Islet precursor cell (in vitro differentiated cells): ENCODE results near the gene FCRL5.
"Not testable (repeated sequence)": the region's sequence is repeated elsewhere in the genome, so short reads cannot be mapped to it uniquely, and the experiment has no call there.

Experiments used
- DNase-seq: peaks from one replicate; pipeline ENCODE4 v3.0.0-alpha.2; 2018

The FCRL5 gene

GRCh38 chr1:157551694-157552693 is at the start of gene FCRL5:
Gene FCRL5, minus strand, starts transcription at chr1:157552515. Its CDS starts 153 bp downstream, at chr1:157552362.
- no peak for DNase-seq

GRCh38 chr1:157600236-157600635 is 47.9 kb upstream of the FCRL5 start:
- DNase-seq = no peak

- no peak for DNase-seq
Measured at GRCh38 chr1:157597959-157598667, 45.8 kb upstream of the FCRL5 start, which contains the start of gene FCRL4. Gene FCRL4, minus strand, starts transcription at chr1:157598085. Its CDS starts 141 bp downstream, at chr1:157597944.

- no peak for DNase-seq
Measured at GRCh38 chr1:157596384-157596783, 44.1 kb upstream of the FCRL5 start.

- DNase-seq = no peak
Measured at GRCh38 chr1:157595356-157595755, 43.0 kb upstream of the FCRL5 start.

GRCh38 chr1:157585984-157586383 is 33.7 kb upstream of the FCRL5 start:
- no peak for DNase-seq

GRCh38 chr1:157584503-157584902 is 32.2 kb upstream of the FCRL5 start:
- DNase-seq = no peak

- DNase-seq = no peak
Measured at GRCh38 chr1:157580828-157581210, 28.5 kb upstream of the FCRL5 start.

- peak; percentile 77 for DNase-seq
Measured at GRCh38 chr1:157580179-157580827, 28.0 kb upstream of the FCRL5 start.

GRCh38 chr1:157577420-157577819 is 25.1 kb upstream of the FCRL5 start:
- DNase-seq = no peak

- no peak for DNase-seq
Measured at GRCh38 chr1:157575744-157576143, 23.4 kb upstream of the FCRL5 start.

- no peak for DNase-seq
Measured at GRCh38 chr1:157574836-157575235, 22.5 kb upstream of the FCRL5 start.

- DNase-seq = no peak
Measured at GRCh38 chr1:157566484-157567300, 14.4 kb upstream of the FCRL5 start.

- no peak for DNase-seq
Measured at GRCh38 chr1:157562515-157562914, 10.2 kb upstream of the FCRL5 start.

- DNase-seq = no peak
Measured at GRCh38 chr1:157558119-157558518, 5.8 kb upstream of the FCRL5 start.

GRCh38 chr1:157548081-157548480 is 4.2 kb downstream of the FCRL5 start:
- not testable (repeated sequence) for DNase-seq

- no peak for DNase-seq
Measured at GRCh38 chr1:157542676-157543075, 9.6 kb downstream of the FCRL5 start.

GRCh38 chr1:157540852-157541251 is 11.5 kb downstream of the FCRL5 start:
- DNase-seq = no peak

GRCh38 chr1:157540160-157540748 is 12.1 kb downstream of the FCRL5 start:
- no peak for DNase-seq

- no peak for DNase-seq
Measured at GRCh38 chr1:157539568-157539967, 12.7 kb downstream of the FCRL5 start.

- DNase-seq = no peak
Measured at GRCh38 chr1:157532569-157532968, 19.7 kb downstream of the FCRL5 start.
